ENCODE measurements around the gene ATG9A. TPM values are rescaled to one million over a fixed set of nuclear protein-coding genes. Genes with fewer than 3 reads are reported as not detected.

The ATG9A gene
- total RNA-seq, 1 donor from 2014 or later, result 73.1 TPM

- peak; percentile 16 for DNase-seq (ENCODE audit: low spot score)
Observed at GRCh38 chr2:219252900-219253752, 23.7 kb upstream of the ATG9A start, which contains the start of gene TUBA4B. Gene TUBA4B, plus strand, starts transcription at chr2:219253243. Its CDS starts 165 bp downstream, at chr2:219253408.

GRCh38 chr2:219252570-219252899 lies 23.1 kb upstream of the ATG9A start:
- no peak for DNase-seq (ENCODE audit: low spot score)

- no peak for DNase-seq (ENCODE audit: low spot score)
Observed at GRCh38 chr2:219252084-219252483, 22.6 kb upstream of the ATG9A start.

GRCh38 chr2:219251656-219252055 lies 22.2 kb upstream of the ATG9A start:
- DNase-seq (ENCODE audit: low spot score), result no peak

GRCh38 chr2:219250049-219250781 lies 20.8 kb upstream of the ATG9A start:
- no peak for DNase-seq (ENCODE audit: low spot score)

GRCh38 chr2:219249203-219249980 lies 20.0 kb upstream of the ATG9A start:
- peak; percentile 87 for DNase-seq (ENCODE audit: low spot score)

- no peak for DNase-seq (ENCODE audit: low spot score)
Observed at GRCh38 chr2:219248845-219249202, 19.4 kb upstream of the ATG9A start.

- no peak for DNase-seq (ENCODE audit: low spot score)
Observed at GRCh38 chr2:219247678-219248642, 18.5 kb upstream of the ATG9A start.

GRCh38 chr2:219246559-219246958 lies 17.1 kb upstream of the ATG9A start:
- DNase-seq (ENCODE audit: low spot score), result no peak

GRCh38 chr2:219245899-219246230 lies 16.4 kb upstream of the ATG9A start:
- no peak for DNase-seq (ENCODE audit: low spot score)

- peak; percentile 96 for DNase-seq (ENCODE audit: low spot score)
Observed at GRCh38 chr2:219245148-219245898, 15.9 kb upstream of the ATG9A start, which contains the start of the genes GLB1L and STK16. Gene GLB1L, minus strand, starts transcription at chr2:219245444. Its CDS starts 1,871 bp downstream, at chr2:219243573. Gene STK16, plus strand, starts transcription at chr2:219245479. Its CDS starts 521 bp downstream, at chr2:219246000.

GRCh38 chr2:219244789-219245147 lies 15.3 kb upstream of the ATG9A start:
- no peak for DNase-seq (ENCODE audit: low spot score)

GRCh38 chr2:219243291-219243761 lies 13.9 kb upstream of the ATG9A start:
- peak; percentile 57 for DNase-seq (ENCODE audit: low spot score)

GRCh38 chr2:219234331-219234730 lies 4.9 kb upstream of the ATG9A start:
- no peak for DNase-seq (ENCODE audit: low spot score)

GRCh38 chr2:219230059-219230540 lies 664 bp upstream of the ATG9A start:
- DNase-seq (ENCODE audit: low spot score), result peak; percentile 69

- no peak for DNase-seq (ENCODE audit: low spot score)
Observed at GRCh38 chr2:219228911-219229304, 528 bp downstream of the ATG9A start.

- DNase-seq (ENCODE audit: low spot score), result no peak
Observed at GRCh38 chr2:219228041-219228910, 1.2 kb downstream of the ATG9A start.

GRCh38 chr2:219225350-219225749 lies 4.1 kb downstream of the ATG9A start:
- no peak for DNase-seq (ENCODE audit: low spot score)
